SK-N-SH treated with all-trans-retinoic acid at 6 μM for 48 hours (cell line): ENCODE measurements around the gene BNIPL.

Experiments used
- ATAC-seq: fragments of 200-7000 bp; cut with Tn5 transposase; 3 replicates; pipeline ENCODE4 v1.9.1; 2020; ENCODE audit warnings: mild to moderate bottlenecking, moderate library complexity
- ARNTL ChIP-seq: fragments of 450-650 bp; formaldehyde crosslinking; IDR thresholded peaks from 2 replicates; pipeline ENCODE4 v1.5.0; 2020; ENCODE audit warnings: low read depth, mild to moderate bottlenecking, moderate library complexity, borderline replicate concordance
- BACH2 ChIP-seq: fragments of 250-450 bp; sonication (Bioruptor Pico); IDR thresholded peaks from 2 replicates; pipeline ENCODE4 v1.9.0; 2021; ENCODE audit warnings: mild to moderate bottlenecking, borderline replicate concordance
- CREB5 ChIP-seq: fragments of 250-450 bp; sonication (Bioruptor Pico); IDR thresholded peaks from 2 replicates; pipeline ENCODE4 v1.5.1; 2020; ENCODE audit warnings: low read depth, mild to moderate bottlenecking, moderate library complexity
- CSDC2 ChIP-seq: fragments of 250-450 bp; sonication (Bioruptor Pico); IDR thresholded peaks from 2 replicates; pipeline ENCODE4 v1.5.0; 2020; ENCODE audit warnings: mild to moderate bottlenecking, moderate library complexity
- CSRNP3 ChIP-seq: fragments of 250-450 bp; sonication (Bioruptor Pico); IDR thresholded peaks from 2 replicates; pipeline ENCODE4 v1.5.1; 2021; ENCODE audit warnings: mild to moderate bottlenecking, moderate library complexity
- ESRRG ChIP-seq: fragments of 250-450 bp; sonication (Bioruptor Pico); IDR thresholded peaks from 2 replicates; pipeline ENCODE4 v1.6.1; 2021; ENCODE audit warnings: mild to moderate bottlenecking
- ISL1 ChIP-seq: fragments of 250-450 bp; sonication (Bioruptor Pico); IDR thresholded peaks from 2 replicates; pipeline ENCODE4 v2.1.2; 2022; ENCODE audit warnings: mild to moderate bottlenecking, moderate library complexity
- OSR1 ChIP-seq: fragments of 250-450 bp; sonication (Bioruptor Pico); IDR thresholded peaks from 2 replicates; pipeline ENCODE4 v1.8.0; 2022; ENCODE audit warnings: moderate library complexity, mild to moderate bottlenecking, inconsistent platforms
- PATZ1 ChIP-seq: fragments of 250-450 bp; sonication (Bioruptor Pico); IDR thresholded peaks from 2 replicates; pipeline ENCODE4 v1.8.0; 2020; ENCODE audit warnings: mild to moderate bottlenecking, moderate library complexity, borderline replicate concordance
- POU6F1 ChIP-seq: fragments of 250-450 bp; sonication (Bioruptor Pico); IDR thresholded peaks from 2 replicates; pipeline ENCODE4 v1.8.0; 2021; ENCODE audit warnings: low read depth, mild to moderate bottlenecking, moderate library complexity, borderline replicate concordance
- PPARA ChIP-seq: fragments of 250-450 bp; sonication (Bioruptor Pico); IDR thresholded peaks from 2 replicates; pipeline ENCODE4 v1.5.0; 2020; ENCODE audit warnings: mild to moderate bottlenecking, borderline replicate concordance
- SNAI2 ChIP-seq: fragments of 250-450 bp; sonication (Bioruptor Pico); IDR thresholded peaks from 2 replicates; pipeline ENCODE4 v1.5.0; 2020; ENCODE audit warnings: mild to moderate bottlenecking, moderate library complexity
- TCF4 ChIP-seq: fragments of 250-450 bp; sonication (Bioruptor Pico); IDR thresholded peaks from 2 replicates; pipeline ENCODE4 v1.8.0; 2021; ENCODE audit warnings: mild to moderate bottlenecking, moderate library complexity, borderline replicate concordance
- TOX ChIP-seq: fragments of 250-450 bp; sonication (Bioruptor Pico); IDR thresholded peaks from 2 replicates; pipeline ENCODE4 v1.8.0; 2021; ENCODE audit warnings: mild to moderate bottlenecking, moderate library complexity, borderline replicate concordance
- TSHZ2 ChIP-seq: fragments of 250-450 bp; sonication (Bioruptor Pico); IDR thresholded peaks from 2 replicates; pipeline ENCODE4 v1.5.0; 2020; ENCODE audit warnings: mild to moderate bottlenecking, moderate library complexity
- ZC3H10 ChIP-seq: fragments of 250-450 bp; sonication (Bioruptor Pico); IDR thresholded peaks from 2 replicates; pipeline ENCODE4 v1.5.1; 2021; ENCODE audit warnings: mild to moderate bottlenecking, moderate library complexity
- ZFP3 ChIP-seq: fragments of 250-450 bp; sonication (Bioruptor Pico); IDR thresholded peaks from 2 replicates; pipeline ENCODE4 v1.5.0; 2020; ENCODE audit warnings: mild to moderate bottlenecking, moderate library complexity
- ZFP30 ChIP-seq: fragments of 450-650 bp; formaldehyde crosslinking; IDR thresholded peaks from 2 replicates; pipeline ENCODE4 v1.5.0; 2022; ENCODE audit warnings: mild to moderate bottlenecking, moderate library complexity
- ZNF565 ChIP-seq: fragments of 450-650 bp; formaldehyde crosslinking; conservative IDR thresholded peaks from 2 replicates; pipeline ENCODE4 v1.5.0; 2020; ENCODE audit warnings: low read depth, mild to moderate bottlenecking, moderate library complexity
- ZNF70 ChIP-seq: fragments of 450-650 bp; formaldehyde crosslinking; IDR thresholded peaks from 2 replicates; pipeline ENCODE4 v1.5.0; 2020; ENCODE audit warnings: mild to moderate bottlenecking, moderate library complexity

The BNIPL gene

GRCh38 chr1:151060657-151061421, 24.5 kb downstream of the BNIPL start:
- ATAC-seq: peak; percentile 12
- TF ChIP-seq ZC3H10 (0 out of 2 replicates have a peak, but pooled peaks have one; percentile 12), TCF4 (no peak)

- no peak for ATAC-seq
- no peak for TF ChIP-seq POU6F1
- no peak for TF ChIP-seq ESRRG (CRISPR knock-in tag)
- TF ChIP-seq SNAI2 (CRISPR knock-in tag): no peak
- TF ChIP-seq ZNF565 (CRISPR knock-in tag): no peak
- TF ChIP-seq PATZ1: no peak
- TF ChIP-seq CREB5 (CRISPR knock-in tag): no peak
- no peak for TF ChIP-seq OSR1 (CRISPR knock-in tag)
- TF ChIP-seq BACH2 (CRISPR knock-in tag): no peak
- TF ChIP-seq ISL1: no peak
- no peak for TF ChIP-seq CSDC2 (CRISPR knock-in tag)
- no peak for TF ChIP-seq ZNF70
- TF ChIP-seq ARNTL (CRISPR knock-in tag): no peak
- TF ChIP-seq ZC3H10: no peak
- TF ChIP-seq TSHZ2 (CRISPR knock-in tag): no peak
- TF ChIP-seq ZFP30 (CRISPR knock-in tag): no peak
Observed at GRCh38 chr1:151061704-151062103, 25.3 kb downstream of the BNIPL start.

- ATAC-seq: peak; percentile 31
- TF ChIP-seq PPARA: no peak
- no peak for TF ChIP-seq ESRRG (CRISPR knock-in tag)
- TF ChIP-seq CSDC2 (CRISPR knock-in tag): no peak
- no peak for TF ChIP-seq ZC3H10
- TF ChIP-seq ZFP3 (CRISPR knock-in tag): no peak
- no peak for TF ChIP-seq CSRNP3
- no peak for TF ChIP-seq ISL1
- no peak for TF ChIP-seq TSHZ2 (CRISPR knock-in tag)
- TF ChIP-seq BACH2 (CRISPR knock-in tag): no peak
- TF ChIP-seq TCF4: no peak
- TF ChIP-seq OSR1 (CRISPR knock-in tag): no peak
- TF ChIP-seq POU6F1: no peak
- no peak; the same call in 1 of the 2 replicates for TF ChIP-seq TOX (CRISPR knock-in tag)
- no peak for TF ChIP-seq SNAI2 (CRISPR knock-in tag)
- no peak for TF ChIP-seq ZNF70
- TF ChIP-seq ARNTL (CRISPR knock-in tag): no peak
Observed at GRCh38 chr1:151062741-151063371, 26.5 kb downstream of the BNIPL start.
